ENCODE measurements around the gene EFCAB6. TPM values are rescaled to one million over a fixed set of nuclear protein-coding genes. Genes with fewer than 3 reads are reported as not detected.

EFCAB6 gene
- polyA plus RNA-seq, 3 donors: not detected

DNA sequence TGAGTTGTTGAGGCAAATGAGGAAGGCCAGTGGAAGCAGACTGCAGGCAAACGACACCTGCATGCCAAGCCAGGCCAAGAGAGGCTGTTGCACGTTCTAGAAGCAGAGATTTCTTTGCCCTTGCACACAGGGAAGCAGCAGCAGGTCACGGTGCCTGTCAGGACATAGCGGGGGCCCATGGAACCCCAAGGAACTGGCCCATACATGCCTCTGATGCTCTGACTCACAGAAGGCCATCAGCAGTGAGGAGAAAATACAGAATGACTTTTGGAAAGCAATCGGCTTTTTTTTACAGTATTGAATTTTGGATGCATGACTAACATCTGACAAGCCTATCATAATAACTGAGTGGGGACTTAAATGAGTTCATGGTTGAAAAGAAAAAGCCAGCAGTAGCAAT is 276.4 kb downstream of the EFCAB6 start:
- no peaks in the 10 kb centered on the region for H3K4me1 Mint-ChIP-seq
- 74% methylated on average over 4 of the region's 5 CpGs for WGBS (ENCODE audit: insufficient coverage)

DNA sequence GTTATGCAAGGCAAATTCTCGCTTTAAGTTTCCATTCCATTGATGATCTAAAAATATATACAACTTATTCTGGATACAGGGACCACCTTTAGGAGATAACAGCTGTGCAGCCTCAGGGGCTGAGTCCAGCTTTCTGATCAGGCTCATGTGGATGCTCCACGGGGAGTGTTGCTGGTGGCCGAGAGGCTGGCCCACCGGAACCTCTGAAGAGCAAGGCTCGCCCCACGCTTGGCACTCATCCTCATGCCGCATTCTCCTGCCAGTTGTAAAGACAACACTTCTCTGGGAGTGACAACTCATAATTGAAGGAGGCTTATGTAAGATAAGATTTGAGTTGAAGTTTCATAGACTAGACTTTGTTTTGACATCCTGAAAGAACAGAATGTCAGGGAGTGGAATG is 276.8 kb downstream of the EFCAB6 start:
- no peaks in the 10 kb centered on the region for H3K4me1 Mint-ChIP-seq
- intact Hi-C loops (cut with micrococcal nuclease): no loop called here
- H3K9ac ChIP-seq (ENCODE audit: insufficient read depth, low read length, poor library complexity, severe bottlenecking): no peak overlapping the region
- DNase-seq: no peak
- H3K79me2 ChIP-seq (ENCODE audit: insufficient read depth, low read length): no peaks in the 10 kb centered on the region
- no peak overlapping the region for H2AFZ ChIP-seq (ENCODE audit: insufficient read depth, low read depth, low read length, poor library complexity, severe bottlenecking)
- no peak overlapping the region for H3K4me3 ChIP-seq (replicated peaks in 1 of 3; ENCODE audit: low read depth in 2 of 3, low read length in 3 of 3)
- no peaks in the 10 kb centered on the region for H3K9me3 ChIP-seq (replicated peaks in 1 of 2; ENCODE audit: control insufficient read depth in 1 of 2, insufficient read depth in 1 of 2, low read length in 2 of 2)
- H3K27ac ChIP-seq (ENCODE audit: low read depth in 1 of 2, low read length in 2 of 2): no peak overlapping the region
- no peaks in the 10 kb centered on the region for H3K36me3 Mint-ChIP-seq
- no peak overlapping the region for H3K4me3 Mint-ChIP-seq
- 98% methylated on average over 7 of the region's 7 CpGs for WGBS (ENCODE audit: insufficient coverage)
- peaks cover 0 to 2% (median 0%) of the 10 kb centered on the region in 7 donors for H3K9me3 Mint-ChIP-seq
- H3K27ac Mint-ChIP-seq: no peak overlapping the region
- no peaks in the 10 kb centered on the region for H4K20me1 ChIP-seq (ENCODE audit: insufficient read depth, low read length)
- no peak overlapping the region for H3K4me2 ChIP-seq (replicated peaks; ENCODE audit: extremely low read depth, low read length, poor library complexity, severe bottlenecking)
- TF ChIP-seq, protein P1, sequence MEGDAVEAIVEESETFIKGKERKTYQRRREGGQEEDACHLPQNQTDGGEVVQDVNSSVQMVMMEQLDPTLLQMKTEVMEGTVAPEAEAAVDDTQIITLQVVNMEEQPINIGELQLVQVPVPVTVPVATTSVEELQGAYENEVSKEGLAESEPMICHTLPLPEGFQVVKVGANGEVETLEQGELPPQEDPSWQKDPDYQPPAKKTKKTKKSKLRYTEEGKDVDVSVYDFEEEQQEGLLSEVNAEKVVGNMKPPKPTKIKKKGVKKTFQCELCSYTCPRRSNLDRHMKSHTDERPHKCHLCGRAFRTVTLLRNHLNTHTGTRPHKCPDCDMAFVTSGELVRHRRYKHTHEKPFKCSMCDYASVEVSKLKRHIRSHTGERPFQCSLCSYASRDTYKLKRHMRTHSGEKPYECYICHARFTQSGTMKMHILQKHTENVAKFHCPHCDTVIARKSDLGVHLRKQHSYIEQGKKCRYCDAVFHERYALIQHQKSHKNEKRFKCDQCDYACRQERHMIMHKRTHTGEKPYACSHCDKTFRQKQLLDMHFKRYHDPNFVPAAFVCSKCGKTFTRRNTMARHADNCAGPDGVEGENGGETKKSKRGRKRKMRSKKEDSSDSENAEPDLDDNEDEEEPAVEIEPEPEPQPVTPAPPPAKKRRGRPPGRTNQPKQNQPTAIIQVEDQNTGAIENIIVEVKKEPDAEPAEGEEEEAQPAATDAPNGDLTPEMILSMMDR (IDR thresholded peaks at IDR 0.05): no peak
- no peaks in the 10 kb centered on the region for H3K36me3 ChIP-seq (replicated peaks in 1 of 2; ENCODE audit: control insufficient read depth in 1 of 2, insufficient read depth in 2 of 2, low read length in 2 of 2)
- H3K4me1 ChIP-seq (ENCODE audit: control insufficient read depth in 1 of 2, insufficient read depth in 2 of 2, low read length in 2 of 2): no peaks in the 10 kb centered on the region
- peaks cover 7 to 8% (median 7%) of the 10 kb centered on the region in 3 donors for H3K27me3 Mint-ChIP-seq (ENCODE audit: low read depth in 3 of 3)
- H3K27me3 ChIP-seq (ENCODE audit: control insufficient read depth in 2 of 2, insufficient read depth in 2 of 2, low read length in 2 of 2): no peaks in the 10 kb centered on the region

More for the DNA sequence above, 276.4 kb downstream of the EFCAB6 start:
- TF ChIP-seq, protein P1 (IDR thresholded peaks at IDR 0.05): no peak
- no peak overlapping the region for H3K4me3 Mint-ChIP-seq
- Histone ChIP-seq H3K9ac (ENCODE audit: insufficient read depth, low read length, poor library complexity, severe bottlenecking) (no peak overlapping the region), H3K4me3 (replicated peaks in 1 of 3; ENCODE audit: low read depth in 2 of 3, low read length in 3 of 3) (no peak overlapping the region), H4K20me1 (ENCODE audit: insufficient read depth, low read length) (no peaks in the 10 kb centered on the region), H3K4me2 (replicated peaks; ENCODE audit: extremely low read depth, low read length, poor library complexity, severe bottlenecking) (no peak overlapping the region), H3K36me3 (replicated peaks in 1 of 2; ENCODE audit: control insufficient read depth in 1 of 2, insufficient read depth in 2 of 2, low read length in 2 of 2) (no peaks in the 10 kb centered on the region), H3K27ac (ENCODE audit: low read depth in 1 of 2, low read length in 2 of 2) (no peak overlapping the region), H3K9me3 (replicated peaks in 1 of 2; ENCODE audit: control insufficient read depth in 1 of 2, insufficient read depth in 1 of 2, low read length in 2 of 2) (no peaks in the 10 kb centered on the region), H3K27me3 (ENCODE audit: control insufficient read depth in 2 of 2, insufficient read depth in 2 of 2, low read length in 2 of 2) (no peaks in the 10 kb centered on the region), H3K79me2 (ENCODE audit: insufficient read depth, low read length) (no peaks in the 10 kb centered on the region), H3K4me1 (ENCODE audit: control insufficient read depth in 1 of 2, insufficient read depth in 2 of 2, low read length in 2 of 2) (no peaks in the 10 kb centered on the region), H2AFZ (ENCODE audit: insufficient read depth, low read depth, low read length, poor library complexity, severe bottlenecking) (no peak overlapping the region)
- intact Hi-C loops (cut with micrococcal nuclease): no loop called here
- H3K9me3 Mint-ChIP-seq: peaks cover 0 to 2% (median 0%) of the 10 kb centered on the region in 7 donors
- DNase-seq: no peak
- no peaks in the 10 kb centered on the region for H3K36me3 Mint-ChIP-seq
- H3K27ac Mint-ChIP-seq: no peak overlapping the region
- H3K27me3 Mint-ChIP-seq (ENCODE audit: low read depth in 3 of 3): peaks cover 7 to 8% (median 7%) of the 10 kb centered on the region in 3 donors

Measured in CD14-positive monocyte (primary cell).